ENCODE results near the gene PPP1R11.
A peak's percentile ranks its signal among the peaks of the same experiment; 100 is the strongest.
"Not testable (repeated sequence)": the region's sequence is repeated elsewhere in the genome, so short reads cannot be mapped to it uniquely, and the experiment has no call there.

PPP1R11 gene

DNA sequence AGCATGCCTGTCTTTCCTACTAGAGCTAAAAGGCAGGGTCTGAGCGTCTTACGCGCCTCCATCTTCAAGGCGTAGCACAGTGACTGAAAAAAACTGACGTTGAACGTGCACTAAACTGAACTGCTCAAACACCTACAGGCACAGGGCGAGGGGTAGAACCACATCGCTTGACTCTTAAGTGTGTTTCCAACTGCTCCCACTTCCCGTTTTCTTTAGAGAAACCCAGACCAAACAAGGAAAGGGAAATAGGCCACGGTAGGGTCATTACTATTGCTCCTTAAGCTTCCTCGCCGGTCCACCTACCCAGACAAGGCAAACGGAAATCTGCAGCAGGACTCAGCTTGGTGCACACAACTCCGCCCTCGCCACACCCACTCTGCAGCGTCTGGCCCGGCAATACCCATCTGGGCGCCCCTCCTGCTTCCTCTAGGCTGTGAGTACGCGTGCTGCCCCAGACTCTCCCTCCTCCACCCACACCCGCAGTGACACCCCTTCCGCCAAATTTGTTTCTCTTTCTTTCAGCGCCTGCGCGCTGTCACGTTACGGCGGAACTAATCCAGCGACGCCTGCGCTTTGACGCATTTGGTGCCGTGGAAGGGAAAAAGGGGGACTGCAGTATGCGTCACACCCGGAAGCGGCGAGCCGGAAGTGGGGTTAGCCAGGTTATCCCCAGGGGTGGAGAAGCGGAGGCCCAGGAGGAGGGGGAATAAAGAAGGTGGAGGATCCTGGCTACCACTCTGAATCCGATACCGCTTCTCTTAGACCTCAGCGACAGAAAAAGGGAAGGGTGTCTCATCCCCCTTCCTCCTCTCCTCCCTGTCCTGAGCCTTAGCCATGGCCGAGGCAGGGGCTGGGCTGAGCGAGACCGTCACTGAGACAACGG is at the start of gene PPP1R11:
Gene PPP1R11 (plus strand): TSS at position 622 of the 883 bp plus-strand sequence. CDS start 213 bp downstream, at position 835.
- peak; percentile 96 for DNase-seq

- DNase-seq = no peak
Observed at GRCh38 chr6:30019819-30020218, 47.2 kb upstream of the PPP1R11 start.

GRCh38 chr6:30020626-30021025 is 46.4 kb upstream of the PPP1R11 start:
- DNase-seq = no peak

DNA sequence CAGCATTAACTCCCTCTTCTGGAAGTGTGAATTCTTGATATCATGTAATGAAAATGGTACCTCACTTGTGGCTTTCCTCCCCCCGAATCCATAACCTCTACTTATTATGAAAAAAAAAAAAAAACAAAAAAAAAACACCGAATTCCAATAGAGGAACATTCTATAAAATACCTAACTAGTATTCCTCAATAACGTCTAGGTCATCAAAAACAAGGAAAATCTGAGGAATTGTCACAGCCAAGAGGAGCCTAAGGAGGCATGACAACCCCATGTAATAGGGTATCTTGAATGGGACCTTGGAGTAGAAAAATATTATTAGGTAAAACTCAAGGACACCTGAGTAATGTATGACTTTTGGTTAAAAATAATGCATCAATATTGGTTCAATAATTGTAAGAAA is 44.8 kb upstream of the PPP1R11 start:
- no peak for DNase-seq

DNA sequence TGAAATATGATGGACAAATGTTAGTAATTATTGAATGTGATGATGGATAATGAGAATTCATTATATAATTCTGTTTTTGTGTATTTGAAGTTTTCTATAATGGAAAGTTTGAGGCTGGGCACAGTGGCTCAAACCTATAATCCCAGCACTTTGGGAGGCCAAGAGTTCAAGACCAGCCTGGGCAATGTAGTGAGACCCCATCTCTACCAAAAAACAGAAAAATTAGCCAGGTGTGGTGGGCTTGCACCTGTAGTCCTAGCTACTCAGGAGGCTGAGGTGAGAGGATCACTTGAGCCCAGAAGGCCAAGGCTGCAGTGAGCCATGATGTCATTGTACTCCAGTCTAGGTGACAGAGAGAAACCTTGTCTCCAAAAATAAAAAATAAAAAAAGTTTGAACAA is 44.3 kb upstream of the PPP1R11 start:
- DNase-seq = not testable (repeated sequence)

DNA sequence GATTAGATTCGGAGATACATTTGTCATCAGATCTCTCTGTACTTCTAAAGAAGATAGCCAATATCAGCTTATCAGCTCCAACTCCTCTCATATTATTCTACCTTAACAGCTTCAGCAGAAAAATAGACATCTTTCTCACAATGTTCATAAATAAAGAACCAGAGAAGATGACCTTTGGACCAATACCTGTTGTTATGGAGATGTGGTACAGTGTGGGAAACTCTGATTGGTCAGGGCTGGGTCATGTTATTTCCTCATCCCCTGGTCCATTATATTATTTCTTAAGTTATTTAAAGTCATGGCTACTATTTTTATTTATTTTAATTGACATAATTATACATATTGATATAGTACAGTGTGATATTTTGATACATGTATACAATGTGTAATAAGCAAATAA is 41.8 kb upstream of the PPP1R11 start:
- DNase-seq = no peak

DNA sequence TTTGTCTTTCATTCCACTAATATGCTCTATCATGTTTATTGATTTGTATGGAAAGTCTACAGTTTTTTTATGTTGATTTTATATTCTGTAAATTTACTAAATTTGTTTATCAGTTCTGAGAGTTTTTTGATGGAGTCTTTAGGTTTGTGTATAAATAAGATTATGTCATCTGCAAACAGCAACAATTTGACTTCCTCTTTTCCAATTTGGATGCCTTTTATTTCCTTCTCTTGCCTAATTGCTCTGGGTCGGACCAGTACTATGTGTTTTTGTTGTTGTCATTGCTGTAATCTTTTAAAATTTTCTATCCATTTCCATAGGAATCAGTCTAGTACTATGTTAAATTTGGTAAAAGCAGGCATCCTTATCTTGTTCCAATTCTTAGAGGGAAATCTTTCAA is 37.4 kb upstream of the PPP1R11 start:
- no peak for DNase-seq

DNA sequence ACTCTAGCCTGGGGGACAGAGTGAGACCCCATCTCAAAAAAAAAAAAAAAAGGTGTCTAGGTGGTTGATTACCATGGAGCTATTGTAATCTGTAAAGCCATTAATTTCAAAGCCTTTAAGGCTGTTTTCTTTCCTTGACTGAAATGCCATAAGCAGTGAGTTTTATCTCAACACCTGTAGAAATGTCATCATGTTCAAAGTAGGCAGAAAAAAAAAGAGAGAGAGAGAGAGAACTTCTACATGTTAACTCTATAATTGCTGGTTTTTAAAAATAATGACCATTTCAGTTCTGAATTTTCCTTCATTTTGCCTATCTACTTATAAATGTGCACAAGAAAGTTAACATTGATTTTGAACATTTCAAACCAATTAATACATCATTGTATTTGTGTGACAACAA is 35.6 kb upstream of the PPP1R11 start:
- DNase-seq = no peak

DNA sequence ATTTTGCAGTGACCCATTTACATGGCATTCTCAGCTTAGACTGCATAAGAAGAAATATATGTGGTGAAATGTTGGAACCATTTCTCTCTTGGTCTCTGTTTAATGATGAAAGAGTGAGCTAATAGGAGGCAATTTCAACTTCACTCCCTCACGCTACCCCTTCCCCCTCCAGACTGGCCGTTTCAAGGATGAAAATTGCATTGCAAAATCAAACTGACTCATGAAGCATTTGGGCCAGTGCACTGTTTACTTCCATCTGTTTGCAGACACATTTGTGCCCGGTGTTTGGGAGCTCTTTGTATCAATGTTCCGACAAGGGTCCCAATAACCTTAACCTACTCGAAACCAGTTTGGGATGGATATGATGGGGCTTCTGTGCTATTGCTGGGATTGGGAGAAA is 33.6 kb upstream of the PPP1R11 start:
- not testable (repeated sequence) for DNase-seq

DNA sequence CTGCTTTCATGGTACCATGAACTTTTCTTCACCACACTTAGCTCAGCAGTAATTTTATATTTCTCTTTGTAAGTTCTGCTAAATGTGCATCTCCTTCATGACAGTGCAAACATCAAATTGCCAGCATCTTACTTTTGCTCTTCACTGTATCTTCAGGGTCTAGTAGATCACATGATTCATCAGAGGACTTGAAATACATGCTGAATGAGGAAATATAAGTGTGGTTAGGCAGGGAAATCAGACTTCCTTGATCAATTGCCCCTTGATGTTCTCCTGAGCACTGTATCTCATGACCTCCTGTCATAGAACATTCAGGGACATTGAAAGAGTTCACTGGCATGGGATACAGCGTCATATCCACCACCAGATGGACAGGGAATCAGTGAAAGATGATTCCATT is 31.2 kb upstream of the PPP1R11 start:
- DNase-seq = no peak

- DNase-seq = no peak
Observed at GRCh38 chr6:30037182-30037788, 29.7 kb upstream of the PPP1R11 start.

DNA sequence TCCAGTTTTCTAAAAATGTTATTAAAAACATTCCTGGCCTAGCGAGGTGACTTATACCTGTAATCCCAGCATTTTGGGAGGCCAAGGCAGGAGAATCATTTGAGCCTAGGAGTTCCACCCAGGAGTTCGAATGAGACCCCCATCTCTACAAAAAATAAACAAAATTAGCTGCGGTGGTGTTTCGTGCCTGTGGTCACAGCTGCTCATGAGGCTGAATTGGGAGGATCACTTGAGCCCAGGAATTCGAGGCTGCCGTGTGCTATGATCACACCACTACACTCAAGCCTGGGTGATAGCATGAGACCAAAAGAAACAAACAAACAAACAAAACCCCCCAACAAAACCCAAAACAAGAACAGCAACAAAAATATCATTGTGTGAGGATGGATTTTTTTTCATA is 25.8 kb upstream of the PPP1R11 start:
- no peak for DNase-seq

GRCh38 chr6:30041821-30042220 is 25.2 kb upstream of the PPP1R11 start:
- DNase-seq = no peak

DNA sequence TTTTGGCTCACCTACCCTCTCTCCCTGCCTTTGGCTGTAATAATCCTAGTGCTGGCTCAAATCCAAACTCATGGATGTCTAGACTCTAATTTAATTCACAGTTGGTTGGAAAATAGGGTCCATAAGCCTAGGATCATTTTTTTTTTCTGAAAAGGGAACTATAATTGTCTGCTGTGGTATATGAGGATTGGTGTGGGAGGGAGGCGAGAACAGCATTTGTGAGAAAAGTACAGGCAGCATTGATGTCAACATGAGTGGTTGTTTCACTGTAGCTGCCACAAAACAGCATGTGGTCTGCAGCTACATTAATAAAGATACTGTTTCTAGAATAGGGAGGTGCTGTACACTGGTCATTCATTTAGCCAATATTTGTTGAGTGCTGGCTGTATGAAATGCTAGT is 24.5 kb upstream of the PPP1R11 start:
- DNase-seq = no peak

DNA sequence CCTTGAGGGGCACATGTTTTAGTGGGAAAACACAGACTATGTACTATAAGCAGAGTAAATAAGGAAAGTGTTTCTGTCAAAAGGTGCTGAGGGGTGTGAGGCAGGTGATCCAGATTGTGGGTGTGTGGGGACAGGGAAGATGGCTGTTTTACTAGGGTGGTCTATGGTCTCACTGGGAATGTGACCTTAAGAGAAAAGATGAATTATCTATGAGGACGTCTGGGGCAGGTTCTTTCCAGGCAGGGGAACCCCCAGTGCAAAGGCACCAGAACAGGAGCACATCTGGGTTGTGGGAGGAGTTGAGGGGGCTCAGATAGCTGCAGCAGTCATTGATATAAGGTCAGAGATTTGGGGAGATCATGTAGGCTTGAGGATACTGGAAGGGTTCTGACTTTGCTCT is 24.1 kb upstream of the PPP1R11 start:
- no peak for DNase-seq

- DNase-seq = no peak
Observed at GRCh38 chr6:30043744-30044143, 23.3 kb upstream of the PPP1R11 start.

DNA sequence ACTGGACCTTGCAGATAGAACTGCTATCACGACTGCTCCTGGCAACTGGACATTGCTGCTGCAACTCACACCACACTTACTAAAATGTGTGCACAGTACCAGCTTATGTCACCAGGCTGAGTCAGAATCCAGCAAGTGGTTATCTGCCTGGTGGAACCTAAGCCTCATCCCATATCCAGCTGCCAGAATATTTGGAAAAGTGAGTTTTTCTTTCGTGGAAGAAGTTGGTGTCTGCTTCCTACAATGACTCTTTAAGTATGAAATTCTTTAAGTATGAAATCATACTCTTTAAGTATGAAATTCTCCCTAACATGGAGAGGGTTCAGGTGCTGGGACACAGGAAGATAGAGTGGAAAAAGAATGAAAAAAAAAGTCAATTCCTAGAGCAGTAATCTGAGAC is 22.4 kb upstream of the PPP1R11 start:
- DNase-seq = no peak

GRCh38 chr6:30047220-30047619 is 19.8 kb upstream of the PPP1R11 start:
- no peak for DNase-seq

- DNase-seq = no peak
Observed at GRCh38 chr6:30053682-30054081, 13.3 kb upstream of the PPP1R11 start.

DNA sequence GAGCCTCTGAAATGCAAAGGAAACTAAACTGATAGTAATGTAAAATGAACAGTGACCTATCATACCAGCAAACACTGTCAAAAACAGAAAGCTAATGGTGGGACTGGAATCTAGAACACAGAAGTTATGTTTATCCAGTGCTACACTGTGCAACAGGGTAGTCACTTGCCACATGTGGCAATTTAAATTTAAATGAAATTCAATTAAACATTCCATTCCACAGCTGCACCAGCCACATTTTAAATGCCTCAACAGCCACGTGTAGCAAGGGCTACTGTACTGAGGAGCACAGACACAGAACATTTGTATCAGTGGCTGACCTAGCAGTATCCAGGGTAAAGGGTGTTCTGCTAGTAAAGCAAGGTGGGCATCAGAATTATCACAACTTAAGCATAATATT is 11.5 kb upstream of the PPP1R11 start:
- DNase-seq = no peak

- DNase-seq = no peak
Observed at GRCh38 chr6:30060606-30061091, 6.3 kb upstream of the PPP1R11 start.

GRCh38 chr6:30061092-30061857 is 5.7 kb upstream of the PPP1R11 start, which contains the start of gene POLR1H:
Gene POLR1H (plus strand): TSS chr6:30061265. CDS start chr6:30061525, 260 bp downstream.
- DNase-seq = peak; percentile 95

DNA sequence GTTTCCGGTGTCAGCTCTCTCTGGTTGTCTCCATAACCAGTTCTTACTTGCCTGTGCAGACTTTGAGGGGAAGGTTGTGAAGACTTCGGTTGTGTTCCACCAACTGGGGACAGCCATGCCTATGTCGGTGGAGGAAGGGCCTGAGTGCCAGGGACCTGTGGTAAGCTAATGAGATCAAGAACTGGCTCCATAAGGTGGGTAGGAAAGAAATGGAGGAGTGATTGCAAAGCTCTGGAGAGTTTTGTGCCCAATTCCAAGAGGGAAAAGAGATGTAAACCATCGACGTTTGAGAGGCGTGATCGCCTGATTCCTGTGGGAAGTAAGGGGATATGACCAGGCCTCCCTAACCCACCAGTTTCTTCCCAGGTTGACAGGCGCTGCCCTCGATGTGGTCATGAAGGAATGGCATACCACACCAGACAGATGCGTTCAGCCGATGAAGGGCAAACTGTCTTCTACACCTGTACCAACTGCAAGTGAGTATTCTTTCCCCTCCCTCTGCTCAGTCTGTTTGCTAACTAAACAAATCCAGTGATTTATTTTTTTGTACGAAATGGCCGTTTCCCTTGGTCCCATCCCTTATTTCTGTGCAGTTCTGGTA is 5.0 kb upstream of the PPP1R11 start:
- DNase-seq = no peak

All from KG1 (cell line).